Vagina (tissue), 2 donors: Measurements from ENCODE around the gene KIF24. TPM values are rescaled to one million over a fixed set of nuclear protein-coding genes. Genes with fewer than 3 reads are reported as not detected.

Experiments
- DNase-seq, 2 donors: peaks; one replicate each; pipeline ENCODE4 v3.0.0-alpha.2; 2017; ENCODE audit errors: extremely low spot score in 2 of 2
- H3K27ac ChIP-seq: fragments of 200-600 bp; sonication (generic); one replicate; pipeline ENCODE4 v1.5.1; 2019
- H3K27me3 ChIP-seq: fragments of 200-600 bp; sonication (generic); one replicate; pipeline ENCODE4 v1.5.1; 2019
- H3K36me3 ChIP-seq, 2 donors: fragments of 200-600 bp; sonication (generic); one replicate each; pipeline ENCODE4 v1.5.1; 2017 to 2019
- H3K4me1 ChIP-seq: fragments of 200-600 bp; sonication (generic); one replicate; pipeline ENCODE4 v1.5.1; 2019
- H3K4me3 ChIP-seq, 2 donors: fragments of 200-600 bp; sonication (generic); 1 replicate in 1 of 2; 2 replicates in 1 of 2; pipeline ENCODE4 v1.5.1; 2016 to 2019
- H3K9me3 ChIP-seq: fragments of 200-600 bp; sonication (generic); one replicate; pipeline ENCODE4 v1.5.1; 2019
- CTCF ChIP-seq, 3 experiments: fragments of 450-650 bp in 2 of 3; fragments of 200-600 bp in 1 of 3; sonication (generic) in 1 of 3; IDR thresholded peaks; one replicate each; pipeline ENCODE4 v1.5.1; 2017 to 2019; ENCODE audit warnings: antibody characterized with exemption in 3 of 3, mild to moderate bottlenecking in 2 of 3, moderate library complexity in 2 of 3
- POLR2A ChIP-seq, 2 donors: fragments of 450-650 bp; IDR thresholded peaks; one replicate each; pipeline ENCODE4 v1.6.1; 2017; ENCODE audit warnings: antibody characterized with exemption in 2 of 2, mild to moderate bottlenecking in 2 of 2, moderate library complexity in 2 of 2
- POLR2AphosphoS5 ChIP-seq, 2 donors: sonication (generic); formaldehyde crosslinking; IDR thresholded peaks; one replicate each; pipeline ENCODE4 v1.9.0; 2017; ENCODE audit warnings: antibody characterized with exemption in 2 of 2, mild to moderate bottlenecking in 2 of 2, low read depth in 1 of 2; ENCODE audit not compliant: insufficient read depth in 1 of 2
- intact Hi-C: fragments of 100-400 bp; cut with DNase I; formaldehyde crosslinking; loops from one replicate; pipeline ENCODE4 v1.15.1; 2023
- total RNA-seq: library from RNA; depleted of rRNA; stranded (reverse); fragments of >200 nt; gene quantifications from one replicate; pipeline ENCODE4 v1.2.3, GENCODE V29; 2016

The KIF24 gene
- total RNA-seq, 1 donor from 2014 or later = 0.49 TPM

GRCh38 chr9:34326690-34327089 lies 2.4 kb downstream of the KIF24 start:
- H3K36me3 ChIP-seq = no peaks in the 10 kb centered on the region
- no peaks in the 10 kb centered on the region for H3K9me3 ChIP-seq
- no peak overlapping the region for H3K27ac ChIP-seq
- TF ChIP-seq POLR2AphosphoS5 (IDR thresholded peaks at IDR 0.05; ENCODE audit: insufficient read depth in 1 of 2, low read depth in 1 of 2) = no peak
- no peak for TF ChIP-seq CTCF (IDR thresholded peaks at IDR 0.05)
- no peak for TF ChIP-seq POLR2A (IDR thresholded peaks at IDR 0.05)
- peaks cover 19% of the 10 kb centered on the region for H3K4me1 ChIP-seq
- intact Hi-C loops = no loop called here
- DNase-seq = no peak
- no peaks in the 10 kb centered on the region for H3K27me3 ChIP-seq
- no peak overlapping the region for H3K4me3 ChIP-seq

GRCh38 chr9:34322899-34323591 lies 6.0 kb downstream of the KIF24 start:
- peaks cover under 1% of the 10 kb centered on the region for H3K4me1 ChIP-seq
- intact Hi-C loops = no loop called here
- H3K27me3 ChIP-seq = no peaks in the 10 kb centered on the region
- no peak overlapping the region for H3K27ac ChIP-seq
- no peaks in the 10 kb centered on the region for H3K36me3 ChIP-seq
- no peak overlapping the region for H3K4me3 ChIP-seq
- no peak for TF ChIP-seq POLR2AphosphoS5 (IDR thresholded peaks at IDR 0.05; ENCODE audit: insufficient read depth in 1 of 2, low read depth in 1 of 2)
- TF ChIP-seq CTCF (IDR thresholded peaks at IDR 0.05) = no peak
- TF ChIP-seq POLR2A (IDR thresholded peaks at IDR 0.05) = no peak
- DNase-seq = no peak
- no peaks in the 10 kb centered on the region for H3K9me3 ChIP-seq

- Histone ChIP-seq H3K27me3 (no peaks in the 10 kb centered on the region), H3K9me3 (no peaks in the 10 kb centered on the region), H3K36me3 (no peaks in the 10 kb centered on the region), H3K27ac (no peak overlapping the region), H3K4me1 (no peaks in the 10 kb centered on the region), H3K4me3 (no peak overlapping the region)
- intact Hi-C loops = no loop called here
- no peak for DNase-seq
- TF ChIP-seq POLR2AphosphoS5 (IDR thresholded peaks at IDR 0.05; ENCODE audit: insufficient read depth in 1 of 2, low read depth in 1 of 2) (no peak), POLR2A (IDR thresholded peaks at IDR 0.05) (no peak), CTCF (IDR thresholded peaks at IDR 0.05) (no peak)
Measured at GRCh38 chr9:34321451-34321850, 7.6 kb downstream of the KIF24 start.

- Histone ChIP-seq H3K27me3 (no peaks in the 10 kb centered on the region), H3K9me3 (no peaks in the 10 kb centered on the region), H3K4me1 (no peaks in the 10 kb centered on the region), H3K27ac (no peak overlapping the region), H3K4me3 (no peak overlapping the region), H3K36me3 (no peaks in the 10 kb centered on the region)
- no peak for DNase-seq
- no peak for TF ChIP-seq CTCF (IDR thresholded peaks at IDR 0.05)
- no peak for TF ChIP-seq POLR2AphosphoS5 (IDR thresholded peaks at IDR 0.05; ENCODE audit: insufficient read depth in 1 of 2, low read depth in 1 of 2)
- TF ChIP-seq POLR2A (IDR thresholded peaks at IDR 0.05) = no peak
- intact Hi-C loops = no loop called here
Measured at GRCh38 chr9:34318163-34318790, 10.8 kb downstream of the KIF24 start.

- Histone ChIP-seq H3K27ac (no peak overlapping the region), H3K4me3 (no peak overlapping the region), H3K27me3 (no peaks in the 10 kb centered on the region), H3K9me3 (no peaks in the 10 kb centered on the region), H3K36me3 (no peaks in the 10 kb centered on the region), H3K4me1 (no peaks in the 10 kb centered on the region)
- TF ChIP-seq POLR2AphosphoS5 (IDR thresholded peaks at IDR 0.05; ENCODE audit: insufficient read depth in 1 of 2, low read depth in 1 of 2) (no peak), POLR2A (IDR thresholded peaks at IDR 0.05) (no peak), CTCF (IDR thresholded peaks at IDR 0.05) (no peak)
- no peak for DNase-seq
- intact Hi-C loops = no loop called here
Measured at GRCh38 chr9:34317436-34317835, 11.6 kb downstream of the KIF24 start.
